Naive thymus-derived CD8-positive, alpha-beta T cell (primary cell): ENCODE results near the gene PAPPA. TPM values are rescaled to one million over a fixed set of nuclear protein-coding genes. Genes with fewer than 3 reads are reported as not detected.

Experiments used
- ATAC-seq, 2 donors: fragments of 150-1000 bp; cut with Tn5 transposase in 1 of 2; sonication (Bioruptor Pico), chemical (Tn5 transposase) in 1 of 2; 1 replicate in 1 of 2; 2 replicates in 1 of 2; pipeline ENCODE4 v1.10.0; 2021; ENCODE audit warnings: mild to moderate bottlenecking in 2 of 2, moderate library complexity in 2 of 2
- POLR2A ChIA-PET: fragments of 350-600 bp; sonication (Branson Sonifier 250); formaldehyde crosslinking; loops from one replicate; lab custom pipeline; 2021; ENCODE audit warnings: antibody characterized with exemption; lab: Charles Lee
- DNase-seq, 10 donors: peaks; one replicate each; pipeline versions ENCODE4 v3.0.0 to v3.0.0-alpha.2; 2020 to 2022
- H3K27ac Mint-ChIP-seq, 10 donors: one replicate each; pipeline ENCODE4 v1.8.0; 2020 to 2022; ENCODE audit warnings: mild to moderate bottlenecking in 10 of 10, mixed read lengths in 10 of 10, moderate library complexity in 4 of 10, inconsistent platforms in 1 of 10
- H3K27me3 Mint-ChIP-seq, 5 donors: one replicate each; pipeline ENCODE4 v1.8.0; 2021 to 2022; ENCODE audit warnings: mixed read lengths in 5 of 5
- H3K36me3 Mint-ChIP-seq, 3 donors: one replicate each; pipeline ENCODE4 v1.8.0; 2020 to 2022; ENCODE audit warnings: mixed read lengths in 3 of 3, mild to moderate bottlenecking in 2 of 3, inconsistent platforms in 1 of 3
- H3K4me1 Mint-ChIP-seq, 4 donors: one replicate each; pipeline ENCODE4 v1.8.0; 2021 to 2022; ENCODE audit warnings: mixed read lengths in 4 of 4
- H3K4me3 Mint-ChIP-seq, 10 donors: one replicate each; pipeline ENCODE4 v1.8.0; 2020 to 2022; ENCODE audit warnings: mild to moderate bottlenecking in 10 of 10, mixed read lengths in 10 of 10, moderate library complexity in 6 of 10, inconsistent platforms in 1 of 10
- H3K9me3 Mint-ChIP-seq, 9 donors: one replicate each; pipeline ENCODE4 v1.8.0; 2020 to 2022; ENCODE audit warnings: mixed read lengths in 9 of 9, mild to moderate bottlenecking in 3 of 9, inconsistent platforms in 1 of 9, moderate library complexity in 1 of 9
- polyA plus RNA-seq, 3 donors: library from polyadenylated mRNA; unstranded; fragments of 300-500 nt; fragmentation: Illumina TruSeq; gene quantifications; one replicate each; pipeline ENCODE4 v1.2.3, GENCODE V29; 2021
- total RNA-seq, 8 experiments: library from RNA in 2 of 8; stranded (reverse) in 2 of 8; gene quantifications; one replicate each; pipeline ENCODE4 v1.2.3 and lab custom pipeline; 2021 to 2026

Gene PAPPA
- total and polyA plus RNA-seq, 5 experiments from 2014 or later = 0.09 TPM; not detected in 4

- DNase-seq (no peak), ATAC-seq (no peak)
- Mint-ChIP-seq H3K4me1 (peaks cover 3 to 27% (median 11%) of the 10 kb centered on the region in 4 donors), H3K27me3 (peaks cover 39 to 94% (median 79%) of the 10 kb centered on the region in 5 donors), H3K36me3 (peaks cover 0 to 16% (median 6%) of the 10 kb centered on the region in 3 donors), H3K4me3 (peak overlapping the region in 2 of 10 donors; percentile 24 to 26), H3K27ac (no peak overlapping the region), H3K9me3 (peaks cover 0 to 5% (median 0%) of the 10 kb centered on the region in 9 donors)
- POLR2A ChIA-PET = no interaction called here
Observed at GRCh38 chr9:116154334-116154975, 864 bp downstream of the PAPPA start.

GRCh38 chr9:116154976-116155697 lies 1.5 kb downstream of the PAPPA start:
- DNase-seq (no peak), ATAC-seq (no peak)
- Mint-ChIP-seq H3K9me3 (peaks cover 0 to 5% (median 0%) of the 10 kb centered on the region in 9 donors), H3K27me3 (peaks cover 39 to 91% (median 79%) of the 10 kb centered on the region in 5 donors), H3K36me3 (peaks cover 0 to 16% (median 6%) of the 10 kb centered on the region in 3 donors), H3K4me3 (peak overlapping the region in 4 of 10 donors; percentile 18 to 33 (median 25)), H3K27ac (no peak overlapping the region), H3K4me1 (peaks cover 3 to 27% (median 11%) of the 10 kb centered on the region in 4 donors)
- POLR2A ChIA-PET = no interaction called here

GRCh38 chr9:116155698-116156039 lies 2.1 kb downstream of the PAPPA start:
- POLR2A ChIA-PET = no interaction called here
- Mint-ChIP-seq H3K27me3 (peaks cover 40 to 90% (median 73%) of the 10 kb centered on the region in 5 donors), H3K4me3 (peak overlapping the region in 1 of 10 donors; percentile 26), H3K36me3 (peaks cover 0 to 16% (median 6%) of the 10 kb centered on the region in 3 donors), H3K27ac (peak overlapping the region in 1 of 10 donors; percentile 1), H3K9me3 (peaks cover 0 to 5% (median 0%) of the 10 kb centered on the region in 9 donors), H3K4me1 (peaks cover 3 to 27% (median 11%) of the 10 kb centered on the region in 4 donors)
- ATAC-seq = no peak
- no peak for DNase-seq

DNA sequence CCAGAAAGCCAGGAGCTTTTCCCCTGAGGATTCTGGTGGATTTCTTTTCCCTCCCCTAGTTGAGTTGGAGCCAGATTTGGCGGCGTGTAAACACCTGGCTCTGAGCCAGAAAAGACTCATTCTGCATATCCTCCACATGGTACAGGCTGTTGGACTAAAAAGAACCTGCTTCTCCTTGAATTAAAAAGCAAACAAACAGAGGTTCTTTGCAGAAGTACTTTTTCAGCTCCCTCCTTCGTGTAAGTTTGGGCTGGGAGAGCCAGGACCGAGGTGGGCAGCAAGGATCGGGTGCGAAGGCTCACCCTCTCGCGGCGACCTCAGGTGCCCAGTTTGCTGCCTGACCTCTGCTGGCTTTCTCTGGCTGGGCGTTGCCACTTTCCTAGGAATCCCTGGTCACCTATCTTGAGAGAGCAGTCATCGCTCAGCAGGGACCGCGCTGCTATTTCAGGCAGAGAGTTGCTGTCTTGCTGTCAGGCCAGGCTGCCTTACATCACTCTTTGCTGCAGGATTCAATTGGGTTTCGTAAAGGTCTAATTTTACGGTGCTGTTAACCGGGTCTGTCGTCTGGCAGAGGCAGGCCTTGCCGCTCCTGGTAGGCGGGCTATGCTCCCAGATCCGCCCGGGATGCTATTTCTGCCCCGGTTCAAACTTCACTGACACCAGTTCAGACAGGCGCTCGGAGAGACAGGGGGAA lies 3.2 kb downstream of the PAPPA start:
- H3K4me1 Mint-ChIP-seq = peaks cover 3 to 27% (median 11%) of the 10 kb centered on the region in 4 donors
- POLR2A ChIA-PET = no interaction called here
- H3K9me3 Mint-ChIP-seq = peaks cover 0 to 8% (median 0%) of the 10 kb centered on the region in 9 donors
- H3K27me3 Mint-ChIP-seq = peaks cover 36 to 90% (median 72%) of the 10 kb centered on the region in 5 donors
- DNase-seq (no peak), ATAC-seq (no peak)
- H3K36me3 Mint-ChIP-seq = peaks cover 0 to 11% (median 6%) of the 10 kb centered on the region in 3 donors
- H3K4me3 Mint-ChIP-seq = no peak overlapping the region
- H3K27ac Mint-ChIP-seq = no peak overlapping the region

DNA sequence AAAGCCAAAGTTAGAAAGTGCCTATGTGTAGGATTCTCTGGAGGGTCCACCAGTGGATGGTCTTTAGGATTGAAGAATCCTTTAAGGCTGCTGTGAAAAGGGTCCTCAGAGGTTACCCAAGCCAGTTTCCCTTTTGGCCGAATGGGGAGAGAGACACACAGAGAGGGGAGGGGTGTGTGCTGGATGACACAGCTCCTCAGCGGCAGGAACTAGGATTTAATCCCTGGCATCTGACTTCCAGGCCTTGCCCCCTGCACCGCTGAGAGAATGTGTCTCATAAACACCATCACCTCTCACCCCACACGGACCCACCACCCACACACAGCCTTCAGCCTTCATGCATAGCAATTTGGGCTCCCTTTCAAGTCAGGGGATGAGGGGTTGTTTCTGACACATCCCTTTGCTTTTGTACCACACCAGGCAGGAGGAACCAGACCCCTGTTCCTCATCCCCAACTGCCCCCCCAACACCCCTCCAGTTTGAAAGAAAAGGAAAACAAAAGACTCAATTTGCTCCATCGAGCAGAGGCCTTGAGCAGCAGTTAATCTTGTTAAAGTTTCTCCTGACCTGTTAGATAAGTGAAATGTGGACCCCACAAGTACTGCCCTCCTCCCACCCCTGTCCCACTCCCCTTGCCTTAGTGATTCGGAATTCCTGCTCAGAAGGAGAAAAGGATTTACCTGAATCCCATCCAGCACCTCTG lies 4.0 kb downstream of the PAPPA start:
- no peak overlapping the region for H3K27ac Mint-ChIP-seq
- DNase-seq (no peak), ATAC-seq (no peak)
- H3K4me1 Mint-ChIP-seq = peaks cover 3 to 27% (median 11%) of the 10 kb centered on the region in 4 donors
- peaks cover 0 to 7% (median 6%) of the 10 kb centered on the region in 3 donors for H3K36me3 Mint-ChIP-seq
- H3K9me3 Mint-ChIP-seq = peaks cover 0 to 8% (median 0%) of the 10 kb centered on the region in 9 donors
- peaks cover 33 to 83% (median 65%) of the 10 kb centered on the region in 5 donors for H3K27me3 Mint-ChIP-seq
- POLR2A ChIA-PET = no interaction called here
- no peak overlapping the region for H3K4me3 Mint-ChIP-seq

DNA sequence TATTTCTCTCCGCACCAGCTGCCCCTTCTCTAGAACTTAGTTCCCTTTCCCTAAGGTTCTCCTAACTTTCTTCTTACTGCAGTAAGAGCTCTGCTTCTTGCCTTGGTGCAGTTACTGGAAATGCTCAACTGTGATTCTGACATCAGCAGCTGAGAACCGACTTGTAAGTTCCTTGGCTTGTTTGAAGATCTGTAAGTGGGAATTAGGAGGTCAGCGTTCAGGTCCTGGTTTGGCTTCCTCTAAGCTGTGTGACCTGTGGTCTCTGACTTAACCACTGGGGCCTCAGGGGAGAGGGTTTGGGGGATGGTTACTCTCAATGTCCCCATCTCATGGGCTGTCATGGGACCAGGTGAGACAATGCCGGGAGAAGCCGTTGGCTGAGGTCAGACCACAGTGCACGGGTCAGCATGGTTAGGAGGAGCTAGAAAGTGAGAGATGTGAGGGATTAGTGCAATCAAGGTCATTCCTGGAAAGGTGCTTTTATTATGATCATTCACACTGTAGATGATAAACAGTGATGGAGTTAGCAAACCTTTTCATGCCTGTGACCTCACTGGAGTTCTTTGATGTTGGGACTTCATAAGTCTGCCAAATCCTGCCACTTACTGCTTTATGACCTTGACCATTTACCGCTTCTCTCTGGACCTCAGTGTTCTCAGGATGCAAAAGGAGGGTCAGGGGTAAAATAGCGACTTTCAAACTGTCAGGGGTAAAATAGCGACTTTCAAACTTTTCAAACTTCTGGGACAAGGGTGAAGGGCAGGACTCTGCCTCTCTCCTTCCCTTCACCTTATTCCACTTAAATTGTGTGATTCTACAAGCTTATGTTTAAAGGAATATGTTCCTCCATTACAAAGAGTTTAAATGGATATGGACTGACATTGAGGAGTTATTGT lies 7.3 kb downstream of the PAPPA start:
- DNase-seq (no peak), ATAC-seq (no peak)
- H3K36me3 Mint-ChIP-seq = peaks cover 0 to 3% (median 0%) of the 10 kb centered on the region in 3 donors
- no peak overlapping the region for H3K4me3 Mint-ChIP-seq
- peaks cover 0 to 2% (median 0%) of the 10 kb centered on the region in 4 donors for H3K4me1 Mint-ChIP-seq
- peaks cover 0 to 8% (median 2%) of the 10 kb centered on the region in 9 donors for H3K9me3 Mint-ChIP-seq
- peaks cover 17 to 54% (median 38%) of the 10 kb centered on the region in 5 donors for H3K27me3 Mint-ChIP-seq
- POLR2A ChIA-PET = no interaction called here
- no peak overlapping the region for H3K27ac Mint-ChIP-seq

GRCh38 chr9:116162241-116162781 lies 8.7 kb downstream of the PAPPA start:
- POLR2A ChIA-PET = no interaction called here
- Mint-ChIP-seq H3K27me3 (peaks cover 13 to 42% (median 26%) of the 10 kb centered on the region in 5 donors), H3K36me3 (peaks cover 0 to 3% (median 0%) of the 10 kb centered on the region in 3 donors), H3K4me1 (no peaks in the 10 kb centered on the region), H3K9me3 (peaks cover 0 to 7% (median 2%) of the 10 kb centered on the region in 9 donors), H3K4me3 (no peak overlapping the region), H3K27ac (no peak overlapping the region)
- no peak for ATAC-seq
- no peak for DNase-seq

DNA sequence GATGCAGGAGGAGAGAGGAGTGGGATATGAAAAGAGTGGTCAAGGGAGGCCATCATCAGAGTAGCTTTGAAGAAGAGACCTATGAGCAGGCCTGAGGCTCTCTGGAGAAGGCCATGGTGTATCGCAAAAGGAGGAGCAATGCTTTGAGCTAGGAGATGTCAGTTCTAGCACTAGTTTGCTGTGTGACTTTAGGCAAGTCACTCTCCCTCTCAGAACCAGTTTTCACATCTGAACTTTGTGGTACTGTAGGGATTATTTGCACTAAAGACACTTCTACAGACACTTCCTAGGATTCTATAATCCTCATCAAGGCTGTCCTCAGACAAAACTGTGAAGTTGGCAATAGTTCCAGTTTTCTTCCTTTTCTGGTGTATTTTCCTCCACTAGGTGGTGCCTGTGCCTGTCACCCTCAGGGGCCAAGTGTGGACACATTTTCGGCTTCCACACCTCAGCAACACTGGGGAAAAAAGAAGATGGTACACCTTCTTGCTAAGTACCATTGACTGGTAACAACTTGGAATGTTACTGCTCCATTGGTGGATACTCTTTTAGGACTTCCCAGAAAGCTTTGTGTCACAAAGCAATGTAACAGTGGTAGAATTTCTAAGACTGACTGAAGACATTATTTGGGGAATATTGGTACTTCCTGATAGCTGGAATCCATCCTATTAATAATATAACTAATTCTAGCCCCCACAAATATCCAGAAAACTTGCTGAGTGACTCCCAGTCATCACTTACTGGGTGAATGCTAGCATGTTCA lies 9.9 kb downstream of the PAPPA start:
- no peak for ATAC-seq
- POLR2A ChIA-PET = no interaction called here
- H3K27ac Mint-ChIP-seq = no peak overlapping the region

DNA sequence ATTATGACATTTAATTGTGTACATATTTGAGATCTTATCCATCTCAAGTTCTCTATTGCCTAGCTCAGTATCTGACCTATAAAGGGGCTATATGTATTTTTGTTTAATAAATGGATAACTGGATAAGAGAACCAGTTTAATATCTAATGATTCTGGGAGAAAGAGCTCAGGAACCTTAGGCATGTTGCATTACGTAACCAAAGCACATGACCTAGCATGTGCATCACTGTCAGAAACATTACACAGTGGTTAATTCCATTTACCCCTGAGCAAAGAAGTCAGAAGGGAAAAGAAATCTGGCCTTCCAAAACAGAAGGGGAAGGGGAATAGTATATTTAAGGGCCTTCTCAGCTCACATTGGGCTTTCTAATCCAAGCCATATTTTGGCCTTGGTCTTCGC lies 12.3 kb downstream of the PAPPA start:
- no peak overlapping the region for H3K4me3 Mint-ChIP-seq
- DNase-seq (no peak), ATAC-seq (no peak)
- peaks cover 0 to 7% (median 0%) of the 10 kb centered on the region in 9 donors for H3K9me3 Mint-ChIP-seq
- no peaks in the 10 kb centered on the region for H3K4me1 Mint-ChIP-seq
- peaks cover 1 to 9% (median 6%) of the 10 kb centered on the region in 5 donors for H3K27me3 Mint-ChIP-seq
- no peak overlapping the region for H3K27ac Mint-ChIP-seq
- POLR2A ChIA-PET = no interaction called here
- no peaks in the 10 kb centered on the region for H3K36me3 Mint-ChIP-seq

More for the DNA sequence above, 9.9 kb downstream of the PAPPA start:
- Mint-ChIP-seq H3K36me3 (peaks cover 0 to 3% (median 0%) of the 10 kb centered on the region in 3 donors), H3K27me3 (peaks cover 11 to 30% (median 17%) of the 10 kb centered on the region in 5 donors), H3K4me1 (no peaks in the 10 kb centered on the region), H3K4me3 (no peak overlapping the region), H3K9me3 (peaks cover 0 to 7% (median 0%) of the 10 kb centered on the region in 9 donors)
- no peak for DNase-seq

- POLR2A ChIA-PET = no interaction called here
- ATAC-seq (no peak), DNase-seq (no peak)
- no peaks in the 10 kb centered on the region for H3K36me3 Mint-ChIP-seq
- no peak overlapping the region for H3K27ac Mint-ChIP-seq
- H3K27me3 Mint-ChIP-seq = peaks cover 0 to 5% (median 1%) of the 10 kb centered on the region in 5 donors
- H3K4me3 Mint-ChIP-seq = no peak overlapping the region
- peaks cover 0 to 4% (median 0%) of the 10 kb centered on the region in 9 donors for H3K9me3 Mint-ChIP-seq
- no peaks in the 10 kb centered on the region for H3K4me1 Mint-ChIP-seq
Observed at GRCh38 chr9:116166713-116167112, 13.1 kb downstream of the PAPPA start.

DNA sequence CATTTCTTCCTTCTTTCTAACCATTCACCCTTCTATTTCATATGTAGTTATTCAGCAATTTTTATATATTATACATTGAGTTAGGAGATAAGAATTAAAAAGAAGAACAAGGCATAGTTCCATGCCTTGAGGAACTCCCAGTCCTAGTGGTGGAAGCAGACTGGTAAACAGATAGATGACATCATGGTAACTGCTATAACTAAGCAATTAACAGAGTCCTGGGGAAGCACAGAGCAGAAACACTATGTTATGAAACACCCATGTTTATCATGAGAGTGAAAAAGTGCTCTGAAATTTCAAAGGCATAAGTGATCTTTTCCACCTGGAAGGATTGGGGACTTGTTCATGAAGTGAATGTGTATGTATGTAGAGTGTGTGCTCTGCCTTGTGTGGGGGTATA lies 14.6 kb downstream of the PAPPA start:
- POLR2A ChIA-PET = no interaction called here
- ATAC-seq = no peak
- Mint-ChIP-seq H3K36me3 (no peaks in the 10 kb centered on the region), H3K4me1 (no peaks in the 10 kb centered on the region), H3K27ac (no peak overlapping the region), H3K4me3 (no peak overlapping the region), H3K9me3 (peaks cover 0 to 2% (median 0%) of the 10 kb centered on the region in 9 donors), H3K27me3 (peaks cover 0 to 11% (median 4%) of the 10 kb centered on the region in 5 donors)
- DNase-seq = no peak
